H1 (cell line): Measurements from ENCODE around the gene TRAF3IP1. TPM values are rescaled to one million over a fixed set of nuclear protein-coding genes. Genes with fewer than 3 reads are reported as not detected.

Source experiments
- CTCF ChIA-PET: fragments of 300-600 bp; sonication (Branson Sonifier 250); formaldehyde crosslinking; loops from one replicate; lab custom pipeline; 2021; ENCODE audit not compliant: partially characterized antibody; lab: Charles Lee
- POLR2A ChIA-PET: fragments of 300-600 bp; sonication (Branson Sonifier 250); formaldehyde crosslinking; loops from one replicate; lab custom pipeline; 2021; ENCODE audit warnings: inconsistent platforms; ENCODE audit not compliant: partially characterized antibody; lab: Charles Lee
- DNase-seq, 2 experiments: peaks; one replicate each; pipeline versions ENCODE4 v3.0.0 to v3.0.0-alpha.2; 2010 to 2022; ENCODE audit warnings: low spot score in 2 of 2, low read depth in 1 of 2, mixed read lengths in 1 of 2
- FAIRE-seq: peaks from 2 replicates; lab custom pipeline; 2011; peaks lifted over from hg19 to GRCh38; lab: Jason Lieb, UNC
- H2AFZ ChIP-seq: 2 replicates; pipeline ENCODE4 v1.8.1; 2012; ENCODE audit warnings: low read length, inconsistent platforms
- H2AK5ac ChIP-seq: 2 replicates; pipeline ENCODE4 v1.6.1; 2013; ENCODE audit warnings: low read depth, low read length
- H2BK120ac ChIP-seq: replicated peaks from 2 replicates; pipeline ENCODE3; 2013; ENCODE audit warnings: low read depth, low read length, inconsistent platforms
- H2BK12ac ChIP-seq: 2 replicates; pipeline ENCODE4 v1.6.1; 2013; ENCODE audit warnings: low read depth, low read length
- H2BK15ac ChIP-seq: 2 replicates; pipeline ENCODE4 v1.6.1; 2013; ENCODE audit warnings: low read length
- H2BK20ac ChIP-seq: 2 replicates; pipeline ENCODE4 v1.6.1; 2013; ENCODE audit warnings: low read length
- H2BK5ac ChIP-seq: 2 replicates; pipeline ENCODE4 v1.6.1; 2013; ENCODE audit warnings: low read depth, low read length
- H3K14ac ChIP-seq: 2 replicates; pipeline ENCODE4 v1.6.1; 2013; ENCODE audit warnings: inconsistent platforms; ENCODE audit not compliant: insufficient read length
- H3K18ac ChIP-seq: 2 replicates; pipeline ENCODE4 v1.6.1; 2013; ENCODE audit warnings: low read length; ENCODE audit errors: extremely low read depth
- H3K23ac ChIP-seq: 2 replicates; pipeline ENCODE4 v1.6.1; 2013; ENCODE audit warnings: inconsistent platforms; ENCODE audit not compliant: insufficient read length
- H3K23me2 ChIP-seq: 2 replicates; pipeline ENCODE4 v1.6.1; 2013; ENCODE audit warnings: low read depth, low read length
- H3K27ac ChIP-seq: 2 replicates; pipeline ENCODE4 v1.6.1; 2011; ENCODE audit warnings: low read depth, low read length, inconsistent platforms
- H3K27me3 ChIP-seq, 4 experiments: replicated peaks in 1 of 4; 1 replicate in 1 of 4; 2 replicates in 3 of 4; pipeline versions ENCODE4 v1.6.1 to v1.8.1; 2011 to 2013; ENCODE audit warnings: low read length in 3 of 4, mild to moderate bottlenecking in 3 of 4, inconsistent platforms in 2 of 4, mixed read lengths in 2 of 4, moderate library complexity in 1 of 4; ENCODE audit not compliant: control insufficient read depth in 3 of 4, insufficient read depth in 3 of 4; ENCODE audit errors: extremely low read depth in 1 of 4
- H3K36me3 ChIP-seq, 4 experiments: 2 replicates each; pipeline versions ENCODE4 v1.6.1 to v1.8.1; 2011 to 2013; ENCODE audit warnings: mild to moderate bottlenecking in 4 of 4, low read length in 3 of 4, moderate library complexity in 2 of 4, control low read depth in 1 of 4, inconsistent platforms in 1 of 4; ENCODE audit not compliant: insufficient read depth in 4 of 4, control insufficient read depth in 2 of 4
- H3K4ac ChIP-seq: replicated peaks from 2 replicates; pipeline ENCODE3; 2013; ENCODE audit warnings: low read length, low read depth, mixed read lengths, inconsistent platforms; ENCODE audit not compliant: insufficient read length
- H3K4me1 ChIP-seq, 4 experiments: replicated peaks in 1 of 4; 1 replicate in 1 of 4; 2 replicates in 3 of 4; pipeline versions ENCODE4 v1.6.1 to v1.8.1; 2011 to 2013; ENCODE audit warnings: low read length in 3 of 4, inconsistent platforms in 2 of 4, mixed read lengths in 1 of 4; ENCODE audit not compliant: insufficient read depth in 4 of 4, control insufficient read depth in 3 of 4
- H3K4me2 ChIP-seq, 2 experiments: 2 replicates each; pipeline versions ENCODE4 v1.6.1 to v1.8.1; 2011 to 2013; ENCODE audit warnings: low read depth in 2 of 2, low read length in 2 of 2, control low read depth in 1 of 2, inconsistent platforms in 1 of 2, mild to moderate bottlenecking in 1 of 2; ENCODE audit not compliant: insufficient read depth in 1 of 2
- H3K4me3 ChIP-seq, 4 experiments: fragments of 200-600, 300-600 bp in 1 of 4; sonication (generic), shearing (Covaris generic), sonication (Bioruptor Twin) in 1 of 4; 2 replicates each; pipeline versions ENCODE4 v1.5.1 to v1.8.1; 2011 to 2016; ENCODE audit warnings: low read length in 4 of 4, low read depth in 3 of 4, control low read depth in 2 of 4, inconsistent platforms in 2 of 4, mild to moderate bottlenecking in 2 of 4, mixed read lengths in 1 of 4, moderate library complexity in 1 of 4; ENCODE audit not compliant: insufficient read depth in 2 of 4; ENCODE audit errors: extremely low read depth in 1 of 4
- H3K56ac ChIP-seq: replicated peaks from 2 replicates; pipeline ENCODE3; 2013; ENCODE audit warnings: low read depth, mild to moderate bottlenecking, mixed read lengths, low read length, inconsistent platforms; ENCODE audit not compliant: insufficient read length
- H3K79me1 ChIP-seq: 2 replicates; pipeline ENCODE4 v1.6.1; 2013; ENCODE audit warnings: low read depth, low read length, control low read depth
- H3K79me2 ChIP-seq, 2 experiments: 2 replicates each; pipeline versions ENCODE4 v1.6.1 to v1.8.1; 2012 to 2013; ENCODE audit warnings: low read length in 2 of 2, mild to moderate bottlenecking in 2 of 2, inconsistent platforms in 1 of 2; ENCODE audit not compliant: insufficient read depth in 2 of 2, control insufficient read depth in 1 of 2
- H3K9ac ChIP-seq, 4 experiments: replicated peaks in 1 of 4; 1 replicate in 1 of 4; 2 replicates in 3 of 4; pipeline versions ENCODE4 v1.6.1 to v1.8.1; 2011 to 2013; ENCODE audit warnings: low read depth in 3 of 4, low read length in 3 of 4, control low read depth in 2 of 4, mild to moderate bottlenecking in 2 of 4, moderate library complexity in 2 of 4, inconsistent platforms in 1 of 4; ENCODE audit errors: extremely low read depth in 1 of 4
- H3K9me3 ChIP-seq, 2 experiments: 2 replicates each; pipeline versions ENCODE4 v1.6.1 to v1.8.1; 2012 to 2013; ENCODE audit warnings: mild to moderate bottlenecking in 2 of 2, moderate library complexity in 2 of 2, control low read depth in 1 of 2, inconsistent platforms in 1 of 2, low read depth in 1 of 2, low read length in 1 of 2, mixed read lengths in 1 of 2; ENCODE audit not compliant: insufficient read depth in 2 of 2
- H4K20me1 ChIP-seq, 2 experiments: replicated peaks in 1 of 2; 2 replicates each; pipeline versions ENCODE3 to v1.8.1; 2011 to 2013; ENCODE audit warnings: inconsistent platforms in 2 of 2, low read length in 2 of 2, mild to moderate bottlenecking in 1 of 2; ENCODE audit not compliant: insufficient read depth in 2 of 2, control insufficient read depth in 1 of 2
- H4K5ac ChIP-seq: 2 replicates; pipeline ENCODE4 v1.6.1; 2013; ENCODE audit warnings: low read length, low read depth, mixed read lengths, inconsistent platforms; ENCODE audit not compliant: insufficient read length
- H4K8ac ChIP-seq: 2 replicates; pipeline ENCODE4 v1.8.0; 2013; ENCODE audit warnings: mild to moderate bottlenecking, moderate library complexity, low read length, inconsistent platforms; ENCODE audit not compliant: insufficient read depth; ENCODE audit errors: extremely low read depth
- H4K91ac ChIP-seq: replicated peaks from 2 replicates; pipeline ENCODE3; 2013; ENCODE audit warnings: low read length, mixed read lengths, inconsistent platforms; ENCODE audit not compliant: insufficient read length
- JUND ChIP-seq: IDR thresholded peaks from 2 replicates; pipeline ENCODE4 v1.6.1; 2011; ENCODE audit warnings: mild to moderate bottlenecking, improper control_type of control experiment, low read length
- WGBS, 2 experiments: shearing (Covaris generic) in 1 of 2; methylation state at CpG; one replicate each; pipeline versions ENCODE4 v1.1.6 to v1.1.7; 2013 to 2015; ENCODE audit warnings: low lambda C conversion rate in 2 of 2, mixed read lengths in 2 of 2, inconsistent platforms in 1 of 2, low coverage in 1 of 2, missing lambda C conversion rate in 1 of 2; ENCODE audit not compliant: insufficient replicate concordance in 2 of 2, insufficient coverage in 1 of 2, insufficient read length in 1 of 2; ENCODE audit errors: extremely low coverage in 1 of 2, missing lambda C conversion rate in 1 of 2; 5-methylcytosine and 5-hydroxymethylcytosine counted together
- polyA plus RNA-seq, 7 experiments: library from polyadenylated mRNA; depleted of rRNA in 3 of 7; stranded (reverse) in 5 of 7; unstranded in 2 of 7; fragments of >200 nt in 5 of 7; fragments of 200-250 nt in 2 of 7; gene quantifications; 1 replicate in 5 of 7; 2 replicates in 1 of 7; 4 replicates in 1 of 7; pipeline versions ENCODE4 v1.2.1 to v1.2.3, GENCODE V29; 2011 to 2013; ENCODE audit warnings: missing spikeins in 2 of 7, mixed read lengths in 2 of 7
- total RNA-seq: library from RNA; stranded (reverse); fragmentation: NEBNext Ultra II Directional; extraction: Animal tissue kit (Norgen Biotek cat#: 25700); gene quantifications from 2 replicates; pipeline ENCODE4 v1.2.1, GENCODE V29; 2021
- TF ChIP-seq, protein P1 (sequence below), 3 experiments: IDR thresholded peaks; 1 replicate in 2 of 3; 2 replicates in 1 of 3; pipeline versions ENCODE4 v1.5.1 to v1.6.1; 2011; ENCODE audit warnings: low read length in 3 of 3, mild to moderate bottlenecking in 3 of 3, inconsistent platforms in 2 of 3, low read depth in 1 of 3, moderate library complexity in 1 of 3; ENCODE audit not compliant: insufficient read depth in 1 of 3; ENCODE audit errors: control extremely low read depth in 1 of 3
- TF ChIP-seq, protein P2 (sequence below): IDR thresholded peaks from 2 replicates; pipeline ENCODE4 v1.6.1; 2012; ENCODE audit warnings: inconsistent platforms

Gene TRAF3IP1
- total and polyA plus RNA-seq, 2 of the 8 experiments (the other 6 are each of a cell fraction or from before 2014, with no cell fraction given): 2.3 to 17.5 TPM

DNA sequence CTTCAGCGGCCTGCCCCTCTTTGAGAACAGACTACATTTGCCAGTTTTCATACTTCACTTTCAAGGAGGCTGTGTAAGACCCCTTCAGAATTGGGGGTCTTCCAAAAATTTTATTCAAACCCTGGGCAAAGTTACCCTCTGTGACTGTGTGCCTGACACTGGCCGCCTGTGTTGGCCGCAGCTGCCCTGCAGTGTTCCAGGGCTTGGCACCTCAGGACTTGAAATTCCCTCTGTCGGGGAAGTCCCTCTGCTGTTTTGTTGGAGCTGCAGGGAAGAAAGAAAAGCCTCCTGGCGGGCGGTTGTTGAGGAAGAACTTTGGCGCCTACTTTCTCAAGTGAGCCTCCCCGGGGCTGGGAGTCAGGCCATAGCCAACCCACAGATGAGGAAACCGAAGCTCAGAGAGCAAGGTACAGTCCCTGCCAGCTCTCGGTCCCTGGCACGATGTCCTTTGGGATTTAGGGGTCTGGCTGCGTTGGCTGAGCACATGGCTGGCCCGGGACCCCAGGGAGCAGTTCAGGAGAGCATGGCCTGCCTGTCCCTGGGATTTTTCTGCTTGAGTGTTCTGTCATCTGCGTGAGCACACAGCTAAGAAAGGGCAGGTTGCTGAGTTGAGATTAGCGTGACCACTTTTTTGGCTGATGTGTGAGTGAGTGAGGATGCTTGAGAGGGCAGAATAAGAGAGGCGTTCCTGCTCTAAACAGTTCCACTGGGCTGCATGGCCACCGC is 88.5 kb downstream of the TRAF3IP1 start:
- H3K9me3 ChIP-seq: no peaks in the 10 kb centered on the region
- H3K27me3 ChIP-seq: no peaks in the 10 kb centered on the region
- POLR2A ChIA-PET: interaction anchor here (1.2 to 1.9 kb wide), 3 partner anchors 12 to 119 kb away, joined by 3 to 5 read pairs (median 3); no protein-coding TSS in a partner anchor
- no peak overlapping the region for H2BK15ac ChIP-seq
- H3K79me1 ChIP-seq: peaks cover 4% of the 10 kb centered on the region; the same call in 1 of the 2 replicates
- H3K27ac ChIP-seq: no peak overlapping the region
- H3K4me3 ChIP-seq: no peak overlapping the region
- H3K23ac ChIP-seq: no peak overlapping the region
- no peak for FAIRE-seq
- H2BK5ac ChIP-seq: no peak overlapping the region
- H4K8ac ChIP-seq: no peak overlapping the region
- peak overlapping the region; percentile 32 for H3K56ac ChIP-seq
- no peaks in the 10 kb centered on the region for H3K36me3 ChIP-seq
- CTCF ChIA-PET: interaction anchor here (1.1 to 2.0 kb wide), 5 partner anchors 14 to 51 kb away, joined by 3 to 7 read pairs (median 5); no protein-coding TSS in a partner anchor
- no peak overlapping the region for H4K91ac ChIP-seq
- TF ChIP-seq, protein P1, sequence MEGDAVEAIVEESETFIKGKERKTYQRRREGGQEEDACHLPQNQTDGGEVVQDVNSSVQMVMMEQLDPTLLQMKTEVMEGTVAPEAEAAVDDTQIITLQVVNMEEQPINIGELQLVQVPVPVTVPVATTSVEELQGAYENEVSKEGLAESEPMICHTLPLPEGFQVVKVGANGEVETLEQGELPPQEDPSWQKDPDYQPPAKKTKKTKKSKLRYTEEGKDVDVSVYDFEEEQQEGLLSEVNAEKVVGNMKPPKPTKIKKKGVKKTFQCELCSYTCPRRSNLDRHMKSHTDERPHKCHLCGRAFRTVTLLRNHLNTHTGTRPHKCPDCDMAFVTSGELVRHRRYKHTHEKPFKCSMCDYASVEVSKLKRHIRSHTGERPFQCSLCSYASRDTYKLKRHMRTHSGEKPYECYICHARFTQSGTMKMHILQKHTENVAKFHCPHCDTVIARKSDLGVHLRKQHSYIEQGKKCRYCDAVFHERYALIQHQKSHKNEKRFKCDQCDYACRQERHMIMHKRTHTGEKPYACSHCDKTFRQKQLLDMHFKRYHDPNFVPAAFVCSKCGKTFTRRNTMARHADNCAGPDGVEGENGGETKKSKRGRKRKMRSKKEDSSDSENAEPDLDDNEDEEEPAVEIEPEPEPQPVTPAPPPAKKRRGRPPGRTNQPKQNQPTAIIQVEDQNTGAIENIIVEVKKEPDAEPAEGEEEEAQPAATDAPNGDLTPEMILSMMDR (IDR thresholded peaks at IDR 0.05; ENCODE audit: control extremely low read depth in 1 of 3, insufficient read depth in 1 of 3, low read depth in 1 of 3, low read length in 3 of 3): 0 out of 4 replicates have a peak, but pooled peaks of 1 of the 3 experiments have one; percentile 3
- TF ChIP-seq JUND: no peak
- TF ChIP-seq, protein P2, sequence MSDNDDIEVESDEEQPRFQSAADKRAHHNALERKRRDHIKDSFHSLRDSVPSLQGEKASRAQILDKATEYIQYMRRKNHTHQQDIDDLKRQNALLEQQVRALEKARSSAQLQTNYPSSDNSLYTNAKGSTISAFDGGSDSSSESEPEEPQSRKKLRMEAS: 0 out of 2 replicates have a peak, but pooled peaks have one; percentile 17
- no peak overlapping the region for H2AK5ac ChIP-seq
- no peaks in the 10 kb centered on the region for H3K79me2 ChIP-seq
- WGBS, 2 experiments: 85% methylated on average over 17 of the region's 17 CpGs; no CpG with 5 or more reads in 1 of the 2 experiments
- no peak overlapping the region; a peak in 1 of 4 replicates for H3K4me2 ChIP-seq
- no peak for DNase-seq
- no peak overlapping the region for H3K4ac ChIP-seq
- no peak overlapping the region for H2AFZ ChIP-seq
- no peak overlapping the region for H2BK20ac ChIP-seq
- peaks cover 0 to 11% (median 5%) of the 10 kb centered on the region in 4 experiments; a peak in 5 of 7 replicates for H3K4me1 ChIP-seq
- H2BK12ac ChIP-seq: no peak overlapping the region
- no peaks in the 10 kb centered on the region for H4K20me1 ChIP-seq
- no peaks in the 10 kb centered on the region for H3K23me2 ChIP-seq
- no peak overlapping the region for H3K14ac ChIP-seq
- no peak overlapping the region; a peak in 1 of 7 replicates for H3K9ac ChIP-seq
- H4K5ac ChIP-seq: no peak overlapping the region
- H2BK120ac ChIP-seq: no peak overlapping the region
- no peak overlapping the region; the same call in 1 of the 2 replicates for H3K18ac ChIP-seq
